NOMO-1 treated with DMSO at 0.1 percent for 48 hours (cell line): ENCODE measurements around the gene YEATS4.

ENCODE experiments used
- DNase-seq: peaks from one replicate; lab custom pipeline; 2025; ENCODE audit not compliant: unreplicated experiment; lab: John Stamatoyannopoulos, UW

Gene YEATS4

DNA sequence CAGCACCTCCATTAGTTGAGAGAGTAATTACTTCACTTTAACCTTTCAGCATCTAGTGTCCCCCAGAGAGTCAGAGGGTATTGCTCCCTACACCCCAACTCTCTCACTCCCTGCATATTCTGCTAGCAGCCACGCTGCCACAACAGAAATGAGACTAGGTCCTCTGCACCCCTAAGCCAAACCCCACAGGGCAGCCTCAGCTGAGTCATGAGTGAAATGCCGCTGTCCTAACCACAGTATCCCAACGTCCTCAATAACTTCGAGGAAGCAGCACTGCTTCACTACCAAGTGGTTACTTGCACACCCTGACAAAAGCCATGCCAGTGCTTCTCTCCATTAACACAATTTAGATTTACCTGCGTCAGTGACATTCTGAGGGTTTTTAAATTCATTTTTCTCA lies 18.2 kb upstream of the YEATS4 start:
- peak; percentile 82 for DNase-seq

- no peak for DNase-seq
These were observed 17.1 kb upstream of the YEATS4 start for GRCh38 chr12:69342421-69342820.

GRCh38 chr12:69343357-69343756 lies 16.2 kb upstream of the YEATS4 start:
- DNase-seq: peak; percentile 76

DNA sequence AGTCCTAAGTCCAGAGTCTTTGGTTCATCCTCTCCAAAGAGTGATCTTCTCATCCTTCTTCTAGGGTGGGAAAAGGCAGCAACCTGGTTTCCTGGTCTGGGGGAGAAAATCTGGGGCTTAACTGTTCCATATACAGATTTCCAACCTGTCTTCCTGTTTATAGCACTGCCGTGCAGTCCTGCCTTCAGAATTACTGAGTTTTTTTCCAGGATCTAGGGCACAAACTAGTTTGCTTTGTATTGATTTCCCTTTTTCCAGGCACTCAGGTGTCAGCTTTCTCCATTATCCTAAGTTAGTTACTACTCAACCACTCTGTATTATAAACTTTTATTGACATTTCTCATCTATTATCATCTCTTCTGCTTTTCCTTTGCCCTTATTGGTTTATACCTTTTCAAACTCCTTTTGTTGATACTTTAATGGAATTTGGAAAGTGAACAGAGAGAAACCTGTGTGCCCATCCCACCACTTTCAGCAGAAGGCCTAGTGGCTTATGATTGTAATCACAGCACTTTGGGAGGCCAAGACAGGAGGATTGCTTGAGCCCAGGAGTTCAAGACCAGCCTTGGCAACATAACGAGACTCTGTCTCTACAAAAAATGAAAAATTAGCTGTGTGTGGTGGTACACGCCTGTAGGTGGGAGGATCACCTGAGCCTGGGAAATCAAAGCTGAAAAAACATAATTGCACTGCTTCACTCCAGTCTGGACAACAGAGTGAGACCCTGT lies 15.5 kb upstream of the YEATS4 start:
- DNase-seq: no peak

GRCh38 chr12:69345077-69345476 lies 14.5 kb upstream of the YEATS4 start:
- DNase-seq: no peak

GRCh38 chr12:69345742-69346141 lies 13.8 kb upstream of the YEATS4 start:
- DNase-seq: no peak

- DNase-seq: peak; percentile 97
These were observed 11.2 kb upstream of the YEATS4 start, which contains the start of gene LYZ for GRCh38 chr12:69348162-69348938. TSS of gene LYZ (plus strand) at chr12:69348381. CDS start at chr12:69348409, 28 bp downstream.

DNA sequence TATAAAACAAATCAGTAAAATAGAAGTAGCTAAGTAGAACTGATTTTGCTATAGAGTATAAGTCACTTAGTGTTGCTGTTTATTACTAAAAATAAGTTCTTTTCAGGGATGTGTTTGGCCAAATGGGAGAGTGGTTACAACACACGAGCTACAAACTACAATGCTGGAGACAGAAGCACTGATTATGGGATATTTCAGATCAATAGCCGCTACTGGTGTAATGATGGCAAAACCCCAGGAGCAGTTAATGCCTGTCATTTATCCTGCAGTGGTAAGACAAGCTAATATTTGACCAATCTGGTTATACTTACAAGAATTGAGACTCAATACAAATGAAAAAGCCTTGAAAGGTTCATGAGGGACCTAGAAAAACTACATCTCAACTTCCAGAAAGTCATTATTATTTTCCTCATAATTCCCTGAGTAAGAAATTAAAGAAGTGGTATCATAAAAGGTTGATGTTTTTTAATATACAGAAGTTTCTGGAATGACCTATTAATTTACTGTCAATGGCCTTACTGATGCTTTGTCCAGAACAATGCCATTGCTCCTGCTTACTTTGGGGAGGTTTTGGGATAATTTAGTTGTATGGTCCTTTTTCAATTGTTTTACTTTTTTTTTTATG lies 9.4 kb upstream of the YEATS4 start:
- no peak for DNase-seq

DNA sequence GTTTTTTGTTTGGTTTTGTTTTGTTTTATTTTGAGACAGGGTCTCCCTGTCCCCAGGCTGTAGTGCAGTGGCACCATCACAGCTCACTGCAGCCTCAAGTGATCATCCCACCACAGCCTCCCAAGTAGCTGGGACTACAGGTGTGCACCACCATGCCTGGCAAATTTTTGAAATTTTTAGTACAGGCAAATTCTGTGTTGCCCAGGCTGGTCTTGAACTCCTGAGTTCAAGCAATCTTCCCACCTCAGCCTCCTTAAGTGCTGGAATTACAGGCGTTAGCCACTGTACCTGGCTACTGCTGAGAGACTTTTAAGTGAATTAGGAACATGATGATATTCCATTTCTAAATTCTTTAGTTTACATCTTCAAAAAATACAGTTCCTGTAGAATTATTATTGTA lies 8.8 kb upstream of the YEATS4 start:
- DNase-seq: no peak

DNA sequence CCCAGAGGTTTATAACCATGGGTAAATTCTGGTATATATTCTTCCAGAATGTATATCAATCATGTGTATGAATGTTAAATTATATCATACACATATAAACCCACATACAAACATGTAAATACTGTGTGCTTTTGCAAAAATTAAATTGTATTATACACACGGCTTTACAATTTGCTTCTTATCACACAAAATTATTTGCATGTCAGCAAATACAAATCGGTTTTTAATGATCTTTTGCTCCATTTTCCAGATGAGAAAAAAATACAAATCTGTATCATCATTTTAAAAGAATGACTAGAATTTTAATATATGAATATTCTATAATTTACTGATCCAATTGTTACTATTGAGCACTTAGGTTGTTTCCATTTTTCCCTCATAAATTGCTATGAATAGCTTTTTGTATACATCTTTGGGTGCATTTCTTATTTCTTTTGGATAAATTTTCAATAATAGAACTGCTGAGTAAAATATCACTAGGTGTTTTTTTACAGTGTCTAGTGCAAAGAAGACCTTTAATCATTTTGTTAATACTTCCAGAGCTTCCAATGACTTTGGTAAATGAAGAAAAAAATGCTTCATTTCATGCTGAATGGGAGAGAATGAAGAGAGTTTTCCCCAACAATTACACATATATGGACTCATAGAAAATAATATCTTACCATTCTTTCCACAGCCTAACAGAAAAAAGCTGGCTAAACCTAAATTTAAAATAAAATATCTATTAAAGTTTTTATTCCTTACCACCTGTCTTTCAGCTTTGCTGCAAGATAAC lies 7.9 kb upstream of the YEATS4 start:
- DNase-seq: no peak

- DNase-seq: no peak
These were observed 6.6 kb upstream of the YEATS4 start for GRCh38 chr12:69352904-69353303.

GRCh38 chr12:69354172-69354555 lies 5.4 kb upstream of the YEATS4 start:
- no peak for DNase-seq

DNA sequence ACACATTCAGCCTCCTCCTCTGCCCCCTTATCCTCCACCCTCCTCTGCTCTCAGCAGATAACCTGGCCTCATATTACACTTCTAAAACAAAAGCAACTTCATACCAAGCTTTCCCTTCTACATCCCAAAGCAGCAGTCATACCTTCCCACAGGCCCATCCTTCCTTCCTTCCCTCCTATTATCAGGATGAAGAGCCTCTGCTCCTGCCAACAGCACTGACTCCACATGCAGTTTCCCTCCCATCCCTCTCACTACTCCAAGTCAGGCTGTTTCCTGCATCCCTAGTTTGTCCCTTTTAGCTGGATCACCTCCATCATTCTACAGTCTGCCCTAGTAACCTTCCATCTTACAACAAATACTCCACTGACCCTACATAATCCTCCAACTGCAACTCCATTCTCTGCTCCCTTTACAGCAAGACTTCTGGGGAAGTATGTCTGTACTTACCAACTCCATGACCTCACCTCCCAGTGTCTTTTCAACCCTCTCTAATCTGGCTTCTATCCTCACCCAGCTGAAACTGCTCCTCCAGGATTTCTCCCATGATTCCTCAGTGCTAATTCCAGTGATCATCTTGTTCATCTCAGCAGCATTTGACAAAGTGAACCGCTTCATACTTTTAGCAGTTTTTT lies 4.9 kb upstream of the YEATS4 start:
- peak; percentile 67 for DNase-seq

DNA sequence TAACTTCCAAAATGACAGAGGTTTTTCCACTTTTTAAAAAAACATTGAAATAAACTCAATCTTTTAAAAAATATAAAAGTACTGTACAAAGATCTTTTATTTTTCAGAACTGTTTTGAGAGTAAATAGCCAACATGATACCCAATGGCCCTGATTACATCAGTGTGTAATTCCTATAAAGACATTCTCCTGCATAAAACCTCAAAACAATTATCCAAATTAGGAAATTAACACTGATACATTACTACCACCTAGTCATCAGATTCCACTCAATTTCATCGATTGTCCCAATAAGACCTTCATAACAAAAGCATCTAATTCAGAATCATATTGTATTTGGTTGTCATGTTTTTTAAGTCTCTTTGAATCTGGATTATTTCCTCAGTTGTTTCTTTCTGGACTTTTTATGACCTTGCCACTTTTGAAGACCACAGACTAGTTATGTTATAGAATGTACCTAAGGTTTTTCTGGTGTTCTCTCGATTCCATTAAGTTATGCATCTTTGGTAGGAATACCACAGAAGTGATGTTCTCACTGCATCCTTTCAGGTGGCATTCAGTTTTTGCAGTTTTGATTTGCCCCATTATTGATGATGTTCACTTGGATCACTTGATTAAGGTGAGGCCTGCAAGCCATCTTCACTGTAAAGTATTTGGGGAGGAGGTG lies 4.0 kb upstream of the YEATS4 start:
- DNase-seq: peak; percentile 53

GRCh38 chr12:69360348-69360672 lies 767 bp downstream of the YEATS4 start:
- DNase-seq: no peak

GRCh38 chr12:69366796-69367195 lies 7.3 kb downstream of the YEATS4 start:
- DNase-seq: no peak

DNA sequence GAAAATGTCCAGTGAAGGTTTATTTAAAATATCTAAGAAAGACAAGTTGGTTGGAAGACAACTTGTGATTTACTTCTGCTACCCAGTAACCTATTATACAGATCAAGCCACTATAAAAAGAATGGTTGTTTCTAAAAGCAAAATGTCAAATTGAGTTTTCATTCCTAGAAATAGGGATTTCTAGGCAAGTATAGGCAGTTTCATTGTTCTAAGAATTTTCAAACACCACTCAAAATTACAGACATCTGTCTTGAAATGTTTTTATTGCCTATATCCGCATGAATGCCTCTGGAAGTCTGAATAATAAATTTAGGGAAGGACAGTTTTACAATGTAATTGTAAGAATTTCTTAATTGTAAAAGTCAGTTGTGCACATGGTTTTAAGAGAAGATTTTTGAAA lies 8.6 kb downstream of the YEATS4 start:
- no peak for DNase-seq

- no peak for DNase-seq
These were observed 23.5 kb downstream of the YEATS4 start for GRCh38 chr12:69383074-69383473.

GRCh38 chr12:69385038-69385437 lies 25.5 kb downstream of the YEATS4 start:
- no peak for DNase-seq

DNA sequence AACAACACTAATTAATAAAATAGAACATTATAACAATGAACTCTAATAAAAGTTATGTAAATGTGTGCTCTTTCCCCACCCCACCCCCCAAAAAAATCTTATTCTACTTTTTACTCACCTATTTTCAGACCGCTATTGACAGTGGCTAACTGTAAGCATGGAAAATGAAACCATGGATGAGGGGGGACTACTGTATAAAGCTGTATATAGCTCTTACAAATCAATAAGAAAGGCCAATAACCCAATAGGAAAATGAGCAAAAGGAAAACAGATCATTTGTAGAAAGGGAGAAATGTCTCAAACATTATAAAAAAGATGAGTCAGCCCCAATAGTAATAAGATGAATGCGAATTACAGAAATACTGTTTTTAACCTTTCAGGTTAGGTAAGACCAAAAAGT lies 27.4 kb downstream of the YEATS4 start:
- DNase-seq: no peak
